Esophagus muscularis mucosa (tissue), 4 donors: ENCODE data around the gene MEG3.

ENCODE experiments used
- CTCF ChIP-seq, 3 experiments: fragments of 200-600 bp in 2 of 3; fragments of 450-650 bp in 1 of 3; sonication (generic) in 2 of 3; IDR thresholded peaks; one replicate each; pipeline ENCODE4 v1.5.1; 2017 to 2019; ENCODE audit warnings: antibody characterized with exemption in 3 of 3, mild to moderate bottlenecking in 2 of 3, moderate library complexity in 1 of 3
- EP300 ChIP-seq: sonication (generic); formaldehyde crosslinking; IDR thresholded peaks from one replicate; pipeline ENCODE4 v1.6.1; 2017; ENCODE audit warnings: antibody characterized with exemption
- POLR2A ChIP-seq: fragments of 450-650 bp; IDR thresholded peaks from one replicate; pipeline ENCODE4 v1.6.1; 2017; ENCODE audit warnings: antibody characterized with exemption, moderate library complexity, mild to moderate bottlenecking, low read depth
- POLR2AphosphoS5 ChIP-seq, 2 donors: sonication (generic); formaldehyde crosslinking; IDR thresholded peaks; one replicate each; pipeline ENCODE4 v1.6.1; 2017; ENCODE audit warnings: antibody characterized with exemption in 2 of 2

DNA sequence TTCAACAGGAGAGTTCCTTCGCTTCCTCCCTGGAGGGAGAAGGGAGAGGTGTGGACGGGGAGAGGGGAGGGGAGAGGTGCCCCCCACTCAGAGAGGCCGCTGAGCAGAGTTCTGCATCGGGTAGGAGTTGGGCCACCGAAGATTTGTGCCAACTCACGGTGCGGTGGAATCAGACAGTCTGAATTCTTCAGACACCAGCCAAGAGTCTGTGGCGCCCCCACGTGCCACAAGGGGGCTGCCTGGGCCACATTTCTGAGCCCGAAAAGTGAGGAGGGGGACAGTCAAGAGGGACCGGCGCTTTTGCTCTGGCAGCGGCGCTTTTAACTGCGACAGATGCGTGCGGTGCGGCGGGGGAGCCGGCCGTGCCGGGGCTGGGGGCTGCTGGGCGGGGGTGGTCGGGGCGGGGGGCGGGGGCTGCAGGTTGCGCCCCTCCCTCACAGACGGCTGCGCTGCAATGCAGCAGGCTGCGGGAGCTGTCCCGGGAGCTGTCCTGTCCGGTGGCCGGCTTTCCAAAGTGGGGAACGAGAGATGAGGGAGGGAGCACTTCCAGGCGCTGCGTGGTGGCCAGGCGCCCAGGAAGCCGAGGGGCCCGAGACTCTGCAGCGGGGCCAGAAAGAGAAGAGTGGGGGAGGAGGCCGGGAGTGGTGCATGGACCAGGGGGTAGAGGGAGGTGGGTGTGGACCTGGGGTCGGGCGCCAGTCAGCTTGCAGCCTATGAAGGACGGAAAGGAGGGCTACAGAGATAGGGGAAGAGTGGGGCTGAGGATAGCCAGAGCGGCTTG is 78.6 kb downstream of the MEG3 start:
- TF ChIP-seq CTCF (IDR thresholded peaks at IDR 0.05) (no peak), EP300 (no peak), POLR2A (no peak), POLR2AphosphoS5 (IDR thresholded peaks at IDR 0.05) (no peak)
